GM21447 (cell line): ENCODE data around the gene C19orf33.

Source experiments
- ATAC-seq: cut with Tn5 transposase; IDR thresholded peaks from one replicate; pipeline ENCODE4 v1.9.1; 2021; ENCODE audit not compliant: unreplicated experiment

C19orf33 gene

DNA sequence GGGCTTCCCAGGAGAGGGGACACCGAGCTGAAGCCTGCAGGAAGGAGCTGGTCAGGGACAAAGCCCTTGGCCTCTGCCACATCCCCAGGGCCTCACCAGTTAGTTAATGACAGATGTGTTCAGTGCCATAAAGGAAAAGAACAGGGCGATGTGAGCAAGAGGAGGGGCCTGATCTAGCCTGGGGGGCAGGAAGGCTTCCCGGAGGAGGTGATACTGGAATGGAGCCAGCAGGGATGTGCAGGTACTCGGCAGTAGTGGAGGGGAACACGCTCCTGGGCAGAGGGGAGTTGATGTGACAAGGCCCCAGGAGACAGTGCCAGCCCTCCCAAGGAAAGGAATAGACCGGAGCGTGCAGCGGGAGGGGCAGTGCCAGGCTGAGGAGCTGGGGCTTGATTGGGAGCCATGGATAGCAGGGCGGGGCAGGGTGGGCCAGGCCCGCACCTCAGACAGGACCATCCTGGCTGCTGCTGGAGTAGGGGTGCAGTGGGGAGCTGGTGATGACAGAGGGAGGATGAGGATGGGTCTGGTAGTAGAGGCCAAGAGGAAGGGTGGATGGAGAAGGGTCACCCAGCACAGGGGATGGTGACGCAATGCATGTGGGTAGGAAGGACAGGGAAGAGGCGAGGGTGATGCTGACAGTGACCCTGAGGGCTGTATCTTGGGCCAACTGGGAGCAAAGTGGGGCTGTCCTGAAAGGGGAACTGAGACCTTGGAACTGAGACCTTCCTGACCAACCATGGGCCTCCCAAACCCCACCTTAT lies 4.1 kb downstream of the C19orf33 start:
- no peak for ATAC-seq

DNA sequence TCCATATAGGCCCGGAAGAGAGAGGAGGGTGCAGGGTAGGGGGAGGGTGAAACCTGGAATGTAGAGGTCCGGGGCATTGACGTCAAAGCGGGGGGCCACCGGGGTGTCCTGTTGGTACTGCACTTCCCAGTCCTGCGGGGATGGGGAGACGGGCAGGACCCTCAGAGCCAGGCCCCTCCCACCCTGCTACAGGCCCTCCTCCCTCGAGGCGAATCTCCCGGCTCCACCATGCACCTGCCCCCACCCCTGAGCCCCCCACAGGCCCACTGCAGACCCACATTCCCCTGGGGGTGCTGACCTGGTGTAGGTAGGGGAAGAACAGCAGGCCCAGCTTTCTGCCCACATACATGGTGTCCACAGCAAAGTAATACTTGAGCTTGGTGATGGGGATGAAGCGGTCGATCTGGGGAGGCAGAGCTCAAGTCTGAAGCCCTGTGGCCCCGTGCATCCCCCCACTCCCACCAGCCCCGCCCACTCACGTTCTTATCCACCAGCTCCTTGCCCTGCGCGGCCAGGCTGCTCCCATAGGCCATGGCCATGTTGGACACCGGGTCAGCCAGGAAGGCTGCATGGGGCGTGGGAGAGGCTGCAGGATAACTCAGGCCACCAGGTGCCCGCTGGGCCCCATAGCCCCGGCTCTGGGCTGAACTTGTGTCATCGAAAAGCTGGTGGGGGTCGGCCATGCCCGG lies 5.0 kb downstream of the C19orf33 start:
- ATAC-seq, result no peak

DNA sequence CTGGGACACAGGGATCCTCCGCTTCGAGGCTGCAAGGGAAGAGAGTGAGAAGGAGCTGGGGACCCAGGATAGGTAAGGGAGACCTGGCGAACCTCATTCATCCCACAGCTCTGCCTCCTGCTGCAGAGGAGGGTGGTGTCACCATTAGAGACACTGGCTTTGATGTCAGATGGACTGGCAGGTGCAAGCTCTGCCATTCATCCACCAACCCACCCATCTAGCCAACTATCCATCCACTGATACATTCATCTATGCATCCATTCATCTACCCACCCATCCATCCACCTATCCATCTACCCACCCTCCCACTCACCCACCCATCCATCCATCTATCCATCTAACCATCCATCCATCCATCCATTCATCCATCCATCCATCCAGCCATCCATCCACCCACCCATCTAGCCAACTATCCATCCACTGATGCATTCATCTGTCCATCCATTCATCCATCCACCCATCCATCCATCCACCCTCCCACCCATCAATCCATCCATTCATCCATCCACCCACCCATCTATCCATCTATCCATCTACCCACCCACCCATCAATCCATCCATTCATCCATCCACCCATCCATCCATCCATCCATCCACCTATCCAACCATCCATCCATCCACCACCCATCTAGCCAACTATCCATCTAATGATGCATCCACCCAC lies 5.7 kb downstream of the C19orf33 start:
- no peak for ATAC-seq

DNA sequence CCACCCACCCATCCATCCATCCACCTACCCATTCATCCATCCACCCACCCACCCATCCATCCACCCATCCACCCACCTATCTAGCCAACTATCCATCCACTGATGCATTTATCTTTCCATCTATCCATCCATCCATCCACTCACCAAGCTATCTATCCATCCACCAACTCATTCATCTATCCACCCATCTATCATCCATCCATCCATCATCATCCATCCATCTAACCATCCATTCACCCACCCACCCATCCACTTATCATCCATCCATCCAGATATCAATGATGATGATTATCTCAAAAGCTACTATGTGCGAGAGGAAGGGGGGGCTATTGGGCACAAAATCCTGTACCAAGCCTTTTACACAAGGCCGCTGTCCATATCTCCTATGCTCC lies 6.2 kb downstream of the C19orf33 start:
- ATAC-seq, result no peak

DNA sequence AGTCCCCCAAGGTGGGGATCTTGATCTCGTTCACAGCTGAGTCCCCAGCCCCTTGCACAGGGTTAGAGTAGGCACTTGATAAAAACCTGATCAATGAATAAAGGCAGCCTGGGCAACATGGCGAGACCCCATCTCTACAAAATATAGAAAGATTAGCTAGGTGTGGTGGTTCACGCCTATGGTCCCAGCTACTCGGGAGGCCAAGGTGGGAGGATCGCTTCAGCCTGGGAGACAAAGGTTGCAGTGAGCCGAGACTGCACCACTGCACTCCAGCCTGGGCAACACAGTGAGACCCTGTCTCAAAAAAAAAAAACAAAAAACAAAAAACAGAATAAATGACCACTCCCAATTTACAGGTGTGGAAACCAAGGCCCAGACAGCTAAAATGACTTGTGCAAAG lies 6.9 kb downstream of the C19orf33 start:
- no peak for ATAC-seq

DNA sequence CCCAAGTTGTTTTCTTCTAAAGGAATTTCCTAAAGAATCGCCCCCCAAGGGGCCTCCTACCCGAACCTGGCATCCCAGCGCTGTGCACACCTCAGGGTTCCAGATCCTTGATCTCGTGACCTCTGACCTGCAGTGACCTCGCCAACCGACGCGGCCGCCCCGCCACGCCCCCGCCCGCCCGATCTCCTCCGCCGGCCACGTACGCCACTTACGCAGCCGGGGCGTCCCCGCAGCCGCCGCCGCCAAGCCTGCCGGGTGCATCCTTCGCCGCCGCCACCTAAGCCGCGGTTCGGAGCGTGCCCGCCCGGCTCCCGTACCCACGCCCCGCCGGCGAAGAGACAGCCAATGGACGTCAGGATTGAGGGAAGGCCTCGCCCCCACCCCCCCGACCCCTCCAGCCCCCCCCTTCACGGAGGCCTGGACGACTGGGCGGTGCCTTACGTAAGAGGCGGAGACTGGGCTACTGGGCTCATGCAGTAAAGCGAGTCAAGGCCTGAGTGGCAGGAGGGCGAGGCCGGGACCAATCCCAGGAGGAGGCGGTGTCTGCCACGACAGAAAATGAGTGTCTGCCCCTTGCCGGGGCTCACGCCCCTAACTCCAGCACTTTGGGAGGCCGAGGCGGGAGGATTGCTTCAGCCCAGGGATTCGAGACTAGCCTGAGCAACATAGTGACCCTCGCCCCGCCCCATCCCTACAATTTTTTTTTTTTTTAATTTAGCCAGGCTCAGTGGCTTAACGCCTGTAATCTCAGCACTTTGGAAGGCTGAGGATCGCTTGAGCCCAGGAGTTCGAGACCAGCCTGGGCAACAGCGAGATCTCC lies 11.8 kb downstream of the C19orf33 start, which contains the start of gene YIF1B:
TSS of gene YIF1B (minus strand) at position 291 of the 820 bp plus-strand sequence. CDS start at position 261, 30 bp downstream.
- ATAC-seq, result peak; percentile 84

DNA sequence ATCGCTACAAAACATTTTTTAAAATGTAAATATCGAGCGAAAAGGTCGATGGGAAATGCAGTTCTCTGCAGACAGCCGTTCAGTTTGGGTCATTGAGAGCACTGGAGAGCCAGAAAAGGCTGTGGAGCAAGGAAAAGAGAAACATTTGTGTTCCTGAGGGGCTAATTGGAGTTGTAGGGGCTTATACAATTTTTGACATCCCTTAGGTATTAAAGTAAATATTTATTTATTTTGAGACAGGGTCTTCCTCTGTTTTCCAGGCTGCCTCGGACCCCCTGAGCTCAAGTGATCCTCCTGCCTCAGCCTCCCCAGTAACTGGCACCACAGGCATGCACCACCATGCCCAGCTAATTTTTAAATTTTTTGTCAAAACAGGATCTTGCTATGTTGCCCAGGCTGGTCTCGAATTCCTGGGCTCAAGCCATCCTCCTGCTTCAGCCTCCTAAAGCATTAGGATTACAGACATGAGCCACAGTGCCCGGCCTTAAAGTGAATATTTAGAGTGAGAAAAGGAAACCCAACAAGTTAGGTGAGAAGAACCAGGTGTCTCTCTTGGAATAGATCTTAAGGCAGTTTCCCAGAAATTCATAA lies 12.5 kb downstream of the C19orf33 start:
- peak; percentile 6 for ATAC-seq

DNA sequence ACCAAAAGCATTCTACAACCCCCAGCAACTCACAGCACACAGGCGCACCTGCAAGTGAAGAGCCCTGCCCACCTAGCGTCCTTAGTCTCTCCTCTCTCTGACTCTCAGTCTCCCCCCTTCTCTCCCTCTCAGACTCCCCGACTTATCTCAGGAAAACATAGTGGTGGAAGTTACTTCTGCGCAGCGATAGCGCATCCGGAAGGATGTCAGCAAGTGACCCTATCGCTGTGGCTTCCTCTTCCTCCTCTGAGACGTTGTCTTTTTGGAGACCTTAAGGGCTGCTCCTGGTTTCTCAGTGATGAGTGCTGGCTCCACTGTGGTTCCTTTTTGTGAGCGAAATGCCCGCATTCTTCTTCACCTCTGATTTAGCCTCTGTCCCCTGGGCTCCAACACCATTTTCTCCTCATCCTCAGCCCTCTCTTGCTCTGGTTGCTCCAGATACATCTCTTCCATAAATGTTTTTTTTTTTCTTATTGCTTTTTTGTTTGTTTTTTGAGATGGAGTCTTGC lies 13.1 kb downstream of the C19orf33 start:
- ATAC-seq, result no peak

DNA sequence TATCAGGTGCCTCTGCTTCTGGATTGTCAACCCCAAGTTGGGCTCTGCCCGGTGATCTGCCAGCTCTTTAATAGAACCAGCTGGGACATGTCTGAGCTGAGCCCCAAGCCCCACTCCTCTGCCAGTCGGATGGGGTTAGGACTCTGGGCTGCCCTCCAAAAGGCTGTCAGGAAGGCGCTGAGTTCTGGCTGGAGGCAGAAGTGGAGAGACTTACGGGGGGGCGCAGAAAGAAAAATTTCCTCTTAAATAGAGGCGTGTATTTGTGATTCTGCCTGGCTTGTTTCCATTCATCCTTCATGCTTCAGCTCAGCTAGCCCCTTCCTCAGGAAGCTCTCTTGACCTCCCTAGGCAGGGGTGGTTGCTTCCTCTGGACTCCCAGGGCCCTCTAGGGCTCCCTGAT lies 14.6 kb downstream of the C19orf33 start:
- no peak for ATAC-seq

DNA sequence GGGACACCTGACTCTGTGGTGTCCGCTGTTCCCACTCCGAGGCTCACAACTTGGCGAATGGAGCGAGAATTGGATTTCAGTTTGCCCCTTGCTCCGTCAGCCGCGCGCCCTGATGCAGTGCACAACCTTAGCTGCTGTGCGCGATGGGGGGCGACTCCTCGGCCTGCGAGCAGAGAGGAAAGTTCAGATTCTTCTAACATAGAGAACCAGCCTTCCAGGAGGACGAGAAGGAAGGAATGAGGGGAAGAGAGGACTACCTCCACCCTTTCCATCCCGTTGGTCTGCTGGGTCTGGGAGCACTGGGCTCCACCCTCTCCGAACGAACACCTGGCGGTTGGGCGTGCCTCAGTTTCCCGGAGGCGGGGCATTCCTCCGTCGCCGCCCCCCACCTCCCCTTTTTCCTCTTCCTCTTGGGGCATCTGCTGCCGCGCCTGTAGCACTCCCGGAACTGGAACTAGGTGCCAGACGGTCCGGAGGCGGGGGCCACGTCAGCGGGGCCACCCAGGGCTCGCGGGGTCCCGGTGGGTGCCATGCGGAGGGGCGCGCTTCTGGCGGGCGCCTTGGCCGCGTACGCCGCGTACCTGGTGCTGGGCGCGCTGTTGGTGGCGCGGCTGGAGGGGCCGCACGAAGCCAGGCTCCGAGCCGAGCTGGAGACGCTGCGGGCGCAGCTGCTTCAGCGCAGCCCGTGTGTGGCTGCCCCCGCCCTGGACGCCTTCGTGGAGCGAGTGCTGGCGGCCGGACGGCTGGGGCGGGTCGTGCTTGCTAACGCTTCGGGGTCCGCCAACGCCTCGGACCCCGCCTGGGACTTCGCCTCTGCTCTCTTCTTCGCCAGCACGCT lies 15.6 kb downstream of the C19orf33 start, which contains the start of gene KCNK6:
TSS of gene KCNK6 (plus strand) at position 425 of the 838 bp plus-strand sequence. CDS start at position 531, 106 bp downstream.
- no peak for ATAC-seq

DNA sequence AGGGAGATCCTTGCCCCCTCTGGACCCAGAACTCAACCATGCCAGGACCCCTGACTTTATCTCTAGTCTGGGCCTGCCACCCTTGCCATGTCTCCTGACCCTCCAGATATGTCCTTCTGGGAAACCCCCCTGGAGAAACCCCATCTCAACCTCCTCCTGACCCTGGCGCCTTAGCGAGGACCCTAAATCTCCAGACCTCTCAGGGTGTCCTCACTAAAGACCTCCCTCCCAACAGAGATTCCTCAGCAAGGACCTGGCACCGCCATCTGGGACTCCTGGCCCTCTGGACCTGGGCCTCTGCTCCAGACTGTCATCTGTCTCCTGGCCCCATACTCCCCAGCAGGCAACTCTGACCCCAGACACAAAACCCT lies 16.9 kb downstream of the C19orf33 start:
- no peak for ATAC-seq

DNA sequence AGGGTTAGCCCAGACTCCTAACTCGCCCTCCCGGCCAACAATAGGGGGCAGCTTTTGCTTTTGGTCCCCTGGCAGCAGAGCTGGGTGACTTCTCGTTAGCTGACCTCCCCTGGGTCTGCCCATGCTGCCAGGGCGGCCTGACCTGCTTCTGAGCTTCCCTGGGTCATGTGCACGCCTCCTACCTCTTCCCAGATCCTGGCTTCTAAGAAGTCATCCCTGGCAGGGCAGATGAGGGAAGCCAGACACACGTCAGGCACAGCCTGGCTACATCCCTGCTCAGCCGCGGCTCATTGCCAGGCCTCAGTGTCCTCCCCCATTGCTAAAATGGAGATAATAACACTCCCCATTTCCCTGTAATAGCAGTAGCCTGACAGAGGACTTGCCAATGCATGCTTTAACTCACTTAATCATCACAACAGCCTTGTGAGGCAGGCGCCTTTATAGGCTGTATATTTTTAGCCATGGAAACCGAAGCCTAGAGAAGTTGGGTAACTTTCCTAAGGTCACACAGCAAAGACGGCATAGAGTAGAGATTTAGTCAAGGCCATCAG lies 17.7 kb downstream of the C19orf33 start:
- ATAC-seq, result no peak

DNA sequence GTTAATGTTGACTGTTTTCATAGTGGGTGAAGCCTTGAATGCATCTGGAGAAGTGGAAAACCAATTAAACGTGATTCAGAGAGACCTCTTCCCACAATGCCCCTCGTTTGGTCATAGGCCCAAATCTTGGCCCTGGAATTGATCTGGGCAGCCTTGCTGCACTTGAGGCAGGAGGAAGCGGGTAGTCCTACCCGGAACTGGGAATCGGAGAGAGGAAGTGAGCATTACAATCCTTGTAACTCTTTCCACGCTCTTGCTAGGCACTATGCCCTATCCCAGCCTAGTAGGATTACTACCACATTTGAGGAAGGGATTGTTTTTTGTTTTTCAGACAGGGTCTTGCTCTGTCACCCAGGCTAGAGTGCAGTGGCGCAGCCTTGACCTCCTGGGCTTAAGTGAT lies 19.2 kb downstream of the C19orf33 start:
- no peak for ATAC-seq

DNA sequence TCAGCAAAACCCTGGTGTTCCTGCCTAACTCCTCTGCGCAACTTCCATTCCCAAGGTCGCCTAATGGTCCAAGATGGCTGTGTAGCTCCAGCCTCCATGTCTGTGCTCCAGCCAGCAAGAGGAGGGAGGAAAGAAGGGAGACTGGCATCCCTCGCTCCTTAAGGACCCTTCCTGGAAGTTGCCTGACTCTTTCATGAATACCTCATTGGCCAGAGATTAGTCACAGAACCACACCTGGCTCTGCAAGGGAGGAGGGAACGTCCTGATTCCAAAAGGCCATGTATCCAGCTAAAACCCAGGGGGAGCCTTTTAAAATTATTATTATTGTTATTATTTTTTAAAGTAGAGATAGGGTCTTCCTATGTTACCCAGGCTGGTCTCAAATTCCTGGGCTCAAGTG lies 20.4 kb downstream of the C19orf33 start:
- ATAC-seq, result no peak

DNA sequence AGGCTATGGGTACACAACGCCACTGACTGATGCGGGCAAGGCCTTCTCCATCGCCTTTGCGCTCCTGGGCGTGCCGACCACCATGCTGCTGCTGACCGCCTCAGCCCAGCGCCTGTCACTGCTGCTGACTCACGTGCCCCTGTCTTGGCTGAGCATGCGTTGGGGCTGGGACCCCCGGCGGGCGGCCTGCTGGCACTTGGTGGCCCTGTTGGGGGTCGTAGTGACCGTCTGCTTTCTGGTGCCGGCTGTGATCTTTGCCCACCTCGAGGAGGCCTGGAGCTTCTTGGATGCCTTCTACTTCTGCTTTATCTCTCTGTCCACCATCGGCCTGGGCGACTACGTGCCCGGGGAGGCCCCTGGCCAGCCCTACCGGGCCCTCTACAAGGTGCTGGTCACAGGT lies 22.5 kb downstream of the C19orf33 start:
- ATAC-seq, result no peak

DNA sequence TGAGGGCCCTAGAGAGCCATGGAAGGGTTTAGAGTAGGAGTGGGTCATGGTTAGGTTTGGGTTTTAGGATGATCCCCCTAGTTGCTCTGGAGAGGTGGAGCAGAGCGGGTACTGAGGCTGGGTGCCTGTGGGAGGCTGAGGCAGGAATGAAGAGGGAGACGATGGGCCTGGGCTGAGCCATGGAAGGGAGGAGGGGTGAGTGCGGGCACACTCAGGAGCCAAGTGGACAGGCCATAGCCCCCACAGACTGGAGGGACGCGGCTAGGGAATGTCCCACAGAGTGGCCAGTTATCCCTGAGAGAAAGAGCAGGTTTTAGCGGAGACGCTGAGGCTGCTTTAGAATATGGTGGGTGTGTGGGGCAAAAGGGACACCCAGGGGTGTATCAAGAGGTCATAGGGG lies 25.6 kb downstream of the C19orf33 start:
- no peak for ATAC-seq

DNA sequence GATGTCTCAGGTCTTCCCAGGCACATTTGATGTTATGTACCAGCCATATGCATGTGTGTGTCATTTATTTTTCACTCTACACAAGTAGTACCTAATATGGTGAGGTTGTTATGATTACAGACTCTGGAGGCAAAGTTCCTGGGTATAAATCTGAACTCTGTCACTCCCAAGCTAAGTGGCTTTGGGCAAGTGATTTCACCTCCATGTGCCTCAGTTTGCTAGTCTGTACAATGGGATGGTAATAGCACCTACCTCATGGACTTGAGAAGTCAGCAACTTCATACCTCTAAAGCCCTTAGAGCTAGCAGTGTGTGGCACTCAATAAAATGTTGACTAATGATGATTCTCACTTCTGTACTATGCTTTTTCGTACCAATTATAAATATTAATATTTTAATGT lies 27.7 kb downstream of the C19orf33 start:
- no peak for ATAC-seq

DNA sequence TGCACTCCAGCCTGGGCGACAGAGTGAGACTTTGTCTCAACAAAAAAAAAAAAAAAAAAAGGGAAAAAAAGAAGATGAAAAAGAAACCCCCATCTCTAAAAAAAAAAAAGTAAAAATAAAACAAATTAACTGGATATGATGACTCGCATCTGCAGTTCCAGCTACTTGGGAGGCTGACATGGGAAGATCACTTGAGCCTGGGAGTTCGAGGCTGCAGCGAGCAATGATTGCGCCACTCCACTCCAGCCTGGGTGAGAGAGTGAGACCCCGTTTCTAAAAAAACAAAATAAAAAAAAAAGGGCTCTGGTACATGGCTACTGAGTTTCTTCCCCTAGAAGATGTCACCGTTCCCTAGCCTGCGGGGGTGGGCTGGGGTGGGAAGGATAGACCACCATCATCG lies 29.2 kb downstream of the C19orf33 start:
- no peak for ATAC-seq

DNA sequence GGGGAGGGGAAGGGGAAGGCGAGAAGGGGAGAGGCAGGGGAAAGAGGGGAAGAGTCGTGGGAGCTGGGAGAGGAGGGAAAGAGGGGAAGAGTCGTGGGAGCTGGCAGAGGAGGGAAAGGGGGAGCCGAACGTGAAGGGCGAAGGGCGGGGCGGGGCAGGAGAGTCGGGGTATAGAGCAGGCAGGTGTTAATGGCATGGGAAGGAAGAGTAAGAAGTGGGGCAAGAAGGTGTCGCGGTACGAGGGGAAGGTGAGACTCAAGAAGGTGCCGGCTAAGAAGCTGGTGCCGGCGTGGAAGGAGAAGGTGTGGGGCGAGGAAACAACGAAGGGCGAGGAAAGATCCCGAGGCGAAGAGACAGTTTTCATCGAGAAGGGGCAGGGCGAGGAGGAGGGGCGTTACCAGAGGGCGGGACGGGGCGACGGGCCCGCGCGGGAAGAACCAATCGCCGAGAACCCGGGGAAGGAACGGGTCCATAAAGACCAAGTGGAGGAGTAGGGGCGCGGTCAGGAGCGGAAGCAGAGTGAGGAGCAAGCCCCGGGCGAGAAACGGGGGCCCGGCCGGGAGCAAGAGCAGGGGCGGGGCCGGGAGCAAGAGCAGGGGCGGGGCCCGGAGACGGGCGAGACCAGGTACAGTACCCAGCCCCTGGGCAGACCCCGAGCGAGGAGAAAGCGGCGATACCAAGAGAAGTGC lies 32.0 kb downstream of the C19orf33 start:
- peak; percentile 66 for ATAC-seq
